SU-DHL-6 (cell line): Measurements from ENCODE around the gene PUM1.
A peak's percentile ranks its signal among the peaks of the same experiment; 100 is the strongest.

ENCODE experiments used
- H2AFZ ChIP-seq: fragments of 200-600 bp; sonication (generic); 2 replicates; pipeline ENCODE4 v1.6.1; 2014; ENCODE audit warnings: low read depth, mild to moderate bottlenecking, moderate library complexity, mixed read lengths, antibody characterized with exemption, low read length; ENCODE audit not compliant: severe bottlenecking
- H3F3A ChIP-seq: fragments of 200-600 bp; shearing (Covaris generic); 2 replicates; pipeline ENCODE4 v1.6.0; 2016; ENCODE audit warnings: antibody characterized with exemption, mild to moderate bottlenecking; ENCODE audit not compliant: insufficient read depth
- H3K27ac ChIP-seq: fragments of 200-600 bp; sonication (generic); 2 replicates; pipeline ENCODE4 v1.5.1; 2016; ENCODE audit warnings: low read depth, mild to moderate bottlenecking, low read length, moderate library complexity, mixed read lengths
- H3K27me3 ChIP-seq: fragments of 200-600 bp; sonication (generic), shearing (Covaris generic); 2 replicates; pipeline ENCODE4 v1.6.0; 2014; ENCODE audit warnings: mild to moderate bottlenecking, low read length
- H3K36me3 ChIP-seq: fragments of 200-600 bp; sonication (generic); 2 replicates; pipeline ENCODE4 v1.6.1; 2014; ENCODE audit warnings: mild to moderate bottlenecking, low read length, mixed read lengths
- H3K4me2 ChIP-seq: fragments of 300-600, 200-600 bp; shearing (Covaris generic), sonication (generic); 2 replicates; pipeline ENCODE4 v1.6.0; 2014; ENCODE audit warnings: low read length, low read depth, mild to moderate bottlenecking; ENCODE audit not compliant: poor library complexity, severe bottlenecking
- H3K4me3 ChIP-seq: fragments of 200-600 bp; sonication (generic); 2 replicates; pipeline ENCODE4 v1.5.1; 2014; ENCODE audit warnings: antibody characterized with exemption, low read length, mild to moderate bottlenecking, mixed read lengths; ENCODE audit not compliant: insufficient read depth, poor library complexity, severe bottlenecking
- H3K79me2 ChIP-seq: fragments of 200-600 bp; sonication (generic); 2 replicates; pipeline ENCODE4 v1.6.1; 2014; ENCODE audit warnings: mild to moderate bottlenecking, low read length, moderate library complexity; ENCODE audit not compliant: insufficient read depth
- H3K9ac ChIP-seq: fragments of 200-600 bp; sonication (generic); 2 replicates; pipeline ENCODE4 v1.7.0; 2014; ENCODE audit warnings: mild to moderate bottlenecking, low read length
- H3K9me2 ChIP-seq: fragments of 200-600 bp; sonication (generic); replicated peaks from 2 replicates; pipeline ENCODE4 v1.6.1; 2014; ENCODE audit warnings: low read length; ENCODE audit not compliant: insufficient read depth
- H3K9me3 ChIP-seq: fragments of 200-600 bp; sonication (generic); 2 replicates; pipeline ENCODE4 v1.6.1; 2014; ENCODE audit warnings: low read length, mixed read lengths; ENCODE audit not compliant: insufficient read depth
- H4K20me1 ChIP-seq: fragments of 200-600 bp; sonication (generic); 2 replicates; pipeline ENCODE4 v1.6.1; 2014; ENCODE audit warnings: low read depth, mild to moderate bottlenecking, antibody characterized with exemption, low read length, moderate library complexity, mixed read lengths
- CTCF ChIP-seq: fragments of 200-600 bp; sonication (generic); IDR thresholded peaks from one replicate; pipeline ENCODE4 v1.5.1; 2017; ENCODE audit warnings: antibody characterized with exemption, mild to moderate bottlenecking, low read length, moderate library complexity; ENCODE audit not compliant: insufficient read depth, poor library complexity, severe bottlenecking
- EZH2phosphoT487 ChIP-seq: fragments of 200-600 bp; sonication (generic), shearing (Covaris generic); conservative IDR thresholded peaks from 2 replicates; pipeline ENCODE4 v1.6.1; 2018; ENCODE audit warnings: mild to moderate bottlenecking, antibody characterized with exemption, low read length, moderate library complexity, mixed read lengths

Gene PUM1

GRCh38 chr1:31072304-31072746 lies 6.8 kb upstream of the PUM1 start:
- Histone ChIP-seq H3K4me2 (no peak overlapping the region), H3F3A (no peaks in the 10 kb centered on the region), H2AFZ (no peak overlapping the region), H4K20me1 (no peaks in the 10 kb centered on the region), H3K9me3 (no peaks in the 10 kb centered on the region), H3K36me3 (no peaks in the 10 kb centered on the region), H3K79me2 (no peaks in the 10 kb centered on the region), H3K4me3 (no peak overlapping the region), H3K9ac (no peak overlapping the region), H3K27me3 (no peaks in the 10 kb centered on the region), H3K27ac (no peak overlapping the region), H3K9me2 (no peaks in the 10 kb centered on the region)
- TF ChIP-seq CTCF: no peak
- no peak for TF ChIP-seq EZH2phosphoT487

GRCh38 chr1:31069392-31069791 lies 3.9 kb upstream of the PUM1 start:
- no peak for TF ChIP-seq CTCF
- Histone ChIP-seq H3F3A (peaks cover 8% of the 10 kb centered on the region), H3K27me3 (no peaks in the 10 kb centered on the region)

GRCh38 chr1:31064718-31065309 lies 703 bp downstream of the PUM1 start:
- H4K20me1 ChIP-seq: peaks cover 31% of the 10 kb centered on the region
- no peaks in the 10 kb centered on the region for H3K9me2 ChIP-seq
- H3K36me3 ChIP-seq: no peaks in the 10 kb centered on the region
- peak overlapping the region; percentile 90 for H3K4me3 ChIP-seq
- peaks cover 55% of the 10 kb centered on the region for H3K79me2 ChIP-seq
- peak overlapping the region; percentile 99 for H2AFZ ChIP-seq
- H3K4me2 ChIP-seq: peak overlapping the region; percentile 98
- H3K9me3 ChIP-seq: no peaks in the 10 kb centered on the region
- no peaks in the 10 kb centered on the region for H3K27me3 ChIP-seq
- TF ChIP-seq CTCF: no peak
- TF ChIP-seq EZH2phosphoT487: no peak
- H3F3A ChIP-seq: peaks cover 11% of the 10 kb centered on the region
- H3K27ac ChIP-seq: peak overlapping the region; percentile 86
- H3K9ac ChIP-seq: peak overlapping the region; percentile 89

More at GRCh38 chr1:31069392-31069791, 3.9 kb upstream of the PUM1 start:
- H3K9me2 ChIP-seq: no peaks in the 10 kb centered on the region
- no peak overlapping the region for H3K4me2 ChIP-seq
- H2AFZ ChIP-seq: no peak overlapping the region
- H3K27ac ChIP-seq: no peak overlapping the region
- peaks cover under 1% of the 10 kb centered on the region; the same call in 1 of the 2 replicates for H4K20me1 ChIP-seq
- H3K79me2 ChIP-seq: peaks cover 10% of the 10 kb centered on the region
- no peak overlapping the region for H3K4me3 ChIP-seq
- no peaks in the 10 kb centered on the region for H3K9me3 ChIP-seq
- no peak overlapping the region for H3K9ac ChIP-seq
- H3K36me3 ChIP-seq: no peaks in the 10 kb centered on the region
